PC-3 (cell line): ENCODE measurements around the gene CYP2F1.

ENCODE experiments used
- CTCF ChIP-seq: fragments of 300-600 bp; sonication (generic); conservative IDR thresholded peaks from 2 replicates; pipeline ENCODE4 v1.5.1; 2017; ENCODE audit warnings: antibody characterized with exemption, low read depth, mild to moderate bottlenecking, low read length
- EZH2 ChIP-seq: fragments of 300-600 bp; sonication (generic); IDR thresholded peaks from one replicate; pipeline ENCODE4 v1.6.1; 2017; ENCODE audit warnings: antibody characterized with exemption, mild to moderate bottlenecking, low read length; ENCODE audit not compliant: unreplicated experiment
- EZH2phosphoT487 ChIP-seq: fragments of 300-600 bp; sonication (generic); IDR thresholded peaks from 2 replicates; pipeline ENCODE4 v1.6.1; 2018; ENCODE audit warnings: mild to moderate bottlenecking, antibody characterized with exemption, low read length, borderline replicate concordance

GRCh38 chr19:41096353-41096752, 17.9 kb upstream of the CYP2F1 start:
- TF ChIP-seq CTCF (no peak), EZH2 (no peak), EZH2phosphoT487 (no peak)
